Astrocyte of the cerebellum (primary cell): ENCODE results near the gene SH2D1B.

Experiments
- DNase-seq: peaks from one replicate; pipeline ENCODE4 v3.0.0-alpha.2; 2011; ENCODE audit warnings: low read depth
- H3K4me3 ChIP-seq: 2 replicates; pipeline ENCODE4 v1.5.1; 2011; ENCODE audit warnings: mild to moderate bottlenecking, low read depth, low read length, moderate library complexity
- CTCF ChIP-seq: IDR thresholded peaks from 2 replicates; pipeline ENCODE4 v1.5.1; 2012; ENCODE audit warnings: low read length, low read depth, moderate library complexity, mild to moderate bottlenecking; ENCODE audit errors: missing control alignments
- in situ Hi-C: cut with HindIII; loops from 2 replicates; pipeline ENCODE4 v1.10.0; 2017; ENCODE audit warnings: low sequenced_read_pairs

Gene SH2D1B

GRCh38 chr1:162386292-162387225 lies 25.4 kb downstream of the SH2D1B start:
- no peak for DNase-seq
- in situ Hi-C loops: no loop called here
- TF ChIP-seq CTCF: no peak
- no peak overlapping the region for H3K4me3 ChIP-seq

- no peak for TF ChIP-seq CTCF
These were observed 26.2 kb downstream of the SH2D1B start for GRCh38 chr1:162385702-162386101.

GRCh38 chr1:162385280-162385623 lies 26.7 kb downstream of the SH2D1B start:
- no peak for DNase-seq
- TF ChIP-seq CTCF: no peak
- no peak overlapping the region for H3K4me3 ChIP-seq
- in situ Hi-C loops: no loop called here

More at GRCh38 chr1:162385702-162386101, 26.2 kb downstream of the SH2D1B start:
- DNase-seq: no peak
- in situ Hi-C loops: no loop called here
- H3K4me3 ChIP-seq: no peak overlapping the region

- no peak for DNase-seq
- in situ Hi-C loops: no loop called here
- TF ChIP-seq CTCF: no peak
- no peak overlapping the region for H3K4me3 ChIP-seq
These were observed 27.2 kb downstream of the SH2D1B start for GRCh38 chr1:162384601-162385279.

- no peak for TF ChIP-seq CTCF
- in situ Hi-C loops: no loop called here
- no peak overlapping the region for H3K4me3 ChIP-seq
- DNase-seq: no peak
These were observed 27.8 kb downstream of the SH2D1B start for GRCh38 chr1:162384116-162384515.

- in situ Hi-C loops: no loop called here
These were observed 28.4 kb downstream of the SH2D1B start for GRCh38 chr1:162383516-162383915.

More at GRCh38 chr1:162383516-162383915, 28.4 kb downstream of the SH2D1B start:
- no peak for DNase-seq
- no peak overlapping the region for H3K4me3 ChIP-seq
- no peak for TF ChIP-seq CTCF
